HG02943 (cell line): Measurements from ENCODE around the gene ETS1.

Source experiments
- ATAC-seq: cut with Tn5 transposase; IDR thresholded peaks from one replicate; pipeline ENCODE4 v1.9.1; 2021; ENCODE audit warnings: mild to moderate bottlenecking, low read depth, moderate library complexity; ENCODE audit not compliant: unreplicated experiment

ETS1 gene

GRCh38 chr11:128419012-128419767, 168.2 kb downstream of the ETS1 start:
- no peak for ATAC-seq

- ATAC-seq = no peak
Measured at GRCh38 chr11:128417607-128418324, 169.6 kb downstream of the ETS1 start.

GRCh38 chr11:128416976-128417375, 170.4 kb downstream of the ETS1 start:
- ATAC-seq = no peak

- ATAC-seq = no peak
Measured at GRCh38 chr11:128415539-128415938, 171.8 kb downstream of the ETS1 start.

DNA sequence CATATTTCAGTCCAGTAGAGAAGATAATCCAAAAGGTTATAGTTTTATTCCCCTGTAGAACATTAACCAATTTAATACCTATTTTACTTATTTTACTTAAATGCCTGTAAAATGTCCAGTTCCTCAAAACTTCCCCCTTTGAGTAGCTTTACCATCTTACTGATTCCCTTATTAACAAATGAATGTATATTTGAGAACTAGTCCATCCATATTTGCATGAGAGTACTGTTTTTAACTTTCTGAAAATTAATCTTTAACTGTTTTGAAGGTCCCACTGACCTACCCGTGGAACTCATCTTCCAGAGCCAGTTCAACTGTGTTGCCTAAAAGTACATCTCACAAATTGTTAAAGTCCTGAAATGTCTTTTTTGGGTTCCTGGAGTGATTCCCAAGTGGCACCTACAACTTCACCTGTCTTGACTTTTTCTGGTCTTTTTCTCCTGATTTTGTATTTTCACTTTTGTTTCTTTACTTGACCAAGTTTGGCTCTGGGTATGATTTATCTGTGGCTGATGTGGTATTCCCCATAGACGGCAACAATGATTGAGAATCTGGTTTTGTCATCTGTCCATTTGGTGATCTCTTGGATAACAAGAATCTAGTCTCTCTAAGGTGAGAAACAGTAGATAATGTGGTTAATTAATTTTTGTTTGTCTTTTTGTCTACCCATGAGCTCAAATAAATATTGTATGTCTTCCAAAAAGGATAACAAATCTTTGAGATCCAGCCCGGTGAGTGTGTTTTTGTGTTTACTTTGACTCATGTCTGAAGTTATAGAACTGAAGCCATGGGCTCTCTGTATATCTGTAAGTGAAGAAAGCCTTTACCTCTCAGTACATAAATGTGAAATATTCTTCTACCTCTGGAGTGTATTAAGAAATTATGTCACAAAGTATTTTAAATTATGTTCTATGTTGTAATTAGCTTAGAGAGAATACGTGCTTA, 174.2 kb downstream of the ETS1 start:
- peak; percentile 83 for ATAC-seq

DNA sequence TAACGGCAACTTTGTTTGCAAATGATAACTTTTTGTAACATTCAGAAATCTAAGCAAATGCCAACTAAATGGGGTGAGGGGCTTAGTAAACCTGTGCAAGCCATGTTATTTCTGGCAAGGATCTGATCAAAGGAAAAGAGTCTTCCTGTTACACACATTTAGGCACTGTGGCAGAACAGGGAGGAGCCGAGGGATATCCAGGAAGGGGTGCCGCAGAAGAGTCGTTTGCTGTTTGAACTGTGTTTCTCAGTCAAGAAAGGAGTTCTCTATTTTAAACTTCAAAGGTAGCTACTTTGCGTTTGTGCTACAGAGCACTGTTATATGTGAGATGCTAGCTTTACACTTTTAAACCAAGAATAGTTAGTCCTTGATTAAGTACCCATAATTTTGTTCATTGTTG, 175.5 kb downstream of the ETS1 start:
- ATAC-seq = no peak

- ATAC-seq = no peak
Measured at GRCh38 chr11:128411150-128411549, 176.2 kb downstream of the ETS1 start.

GRCh38 chr11:128409476-128409875, 177.9 kb downstream of the ETS1 start:
- ATAC-seq = no peak
